Ramos (cell line): ENCODE data around the gene POU2AF1.

ENCODE experiments used
- in situ Hi-C: fragments of 300-500 bp; cut with MboI; formaldehyde crosslinking; loops from one replicate; pipeline ENCODE4 v1.14.3; 2022; ENCODE audit warnings: low sequenced_read_pairs; ENCODE audit not compliant: unreplicated experiment

Gene POU2AF1

GRCh38 chr11:111378861-111379601, at the start of gene POU2AF1:
Gene POU2AF1, minus strand, starts transcription at chr11:111379275. Its CDS starts 98 bp downstream, at chr11:111379177.
- in situ Hi-C loops = no loop called here

- in situ Hi-C loops = loop anchor here (5.0 to 10.0 kb wide), 2 partner anchors 253 to 991 kb away; no protein-coding TSS in a partner anchor
Measured at GRCh38 chr11:111428113-111428876, 49.2 kb upstream of the POU2AF1 start.

- in situ Hi-C loops = loop anchor here (5.0 to 10.0 kb wide), 2 partner anchors 253 to 990 kb away; no protein-coding TSS in a partner anchor
Measured at GRCh38 chr11:111427471-111427912, 48.4 kb upstream of the POU2AF1 start.

GRCh38 chr11:111426617-111427016, 47.5 kb upstream of the POU2AF1 start:
- in situ Hi-C loops = loop anchor here (5.0 to 10.0 kb wide), 2 partner anchors 252 to 989 kb away; no protein-coding TSS in a partner anchor

- in situ Hi-C loops = loop anchor here (5.0 to 10.0 kb wide), 3 partner anchors 56 to 248 kb away; no protein-coding TSS in a partner anchor
Measured at GRCh38 chr11:111423250-111423615, 44.2 kb upstream of the POU2AF1 start.

GRCh38 chr11:111422494-111423249, 43.6 kb upstream of the POU2AF1 start:
- in situ Hi-C loops = loop anchor here (5.0 to 10.0 kb wide), 3 partner anchors 55 to 248 kb away; no protein-coding TSS in a partner anchor

- in situ Hi-C loops = loop anchor here (5.0 to 10.0 kb wide), 3 partner anchors 54 to 246 kb away; no protein-coding TSS in a partner anchor
Measured at GRCh38 chr11:111421251-111421650, 42.2 kb upstream of the POU2AF1 start.

GRCh38 chr11:111419641-111420327, 40.7 kb upstream of the POU2AF1 start:
- in situ Hi-C loops = loop anchor here (5.0 to 10.0 kb wide), 3 partner anchors 52 to 245 kb away; no protein-coding TSS in a partner anchor

- in situ Hi-C loops = no loop called here
Measured at GRCh38 chr11:111419181-111419580, 40.1 kb upstream of the POU2AF1 start.

GRCh38 chr11:111418436-111418787, 39.3 kb upstream of the POU2AF1 start:
- in situ Hi-C loops = no loop called here

- in situ Hi-C loops = no loop called here
Measured at GRCh38 chr11:111417766-111418435, 38.8 kb upstream of the POU2AF1 start.

GRCh38 chr11:111417011-111417765, 38.1 kb upstream of the POU2AF1 start:
- in situ Hi-C loops = no loop called here

- in situ Hi-C loops = no loop called here
Measured at GRCh38 chr11:111416231-111416960, 37.3 kb upstream of the POU2AF1 start.

- in situ Hi-C loops = no loop called here
Measured at GRCh38 chr11:111414936-111415335, 35.9 kb upstream of the POU2AF1 start.

GRCh38 chr11:111414267-111414931, 35.3 kb upstream of the POU2AF1 start:
- in situ Hi-C loops = no loop called here

GRCh38 chr11:111413849-111414248, 34.8 kb upstream of the POU2AF1 start:
- in situ Hi-C loops = no loop called here

GRCh38 chr11:111412293-111412692, 33.2 kb upstream of the POU2AF1 start:
- in situ Hi-C loops = no loop called here
